Thoracic aorta (tissue), 2 donors: ENCODE data around the gene CARS1. TPM values are rescaled to one million over a fixed set of nuclear protein-coding genes. Genes with fewer than 3 reads are reported as not detected.
A peak's percentile ranks its signal among the peaks of the same experiment; 100 is the strongest.
"Not testable (repeated sequence)": the region's sequence is repeated elsewhere in the genome, so short reads cannot be mapped to it uniquely, and the experiment has no call there.

Experiments used
- ATAC-seq: fragments of 150-250 bp; one replicate; pipeline ENCODE4 v1.8.0; 2017; ENCODE audit warnings: low read depth; ENCODE audit not compliant: insufficient number of reproducible peaks, low FRiP score
- DNase-seq: peaks from one replicate; pipeline ENCODE4 v3.0.0-alpha.2; 2020; ENCODE audit warnings: low spot score
- H3K27ac ChIP-seq, 2 donors: fragments of 200-600 bp; sonication (generic); 1 replicate in 1 of 2; 2 replicates in 1 of 2; pipeline ENCODE4 v1.5.1; 2016; ENCODE audit warnings: mild to moderate bottlenecking in 2 of 2, moderate library complexity in 2 of 2
- H3K27me3 ChIP-seq: fragments of 200-600 bp; sonication (generic); replicated peaks from 2 replicates; pipeline ENCODE4 v1.6.0; 2016; ENCODE audit warnings: mild to moderate bottlenecking; ENCODE audit not compliant: insufficient read depth
- H3K36me3 ChIP-seq: fragments of 200-600 bp; sonication (generic); one replicate; pipeline ENCODE4 v1.5.1; 2016
- H3K4me1 ChIP-seq, 2 donors: fragments of 200-600 bp; sonication (generic); 1 replicate in 1 of 2; 2 replicates in 1 of 2; pipeline versions ENCODE4 v1.5.1 to v1.6.0; 2016; ENCODE audit warnings: low read depth in 2 of 2, mild to moderate bottlenecking in 1 of 2; ENCODE audit not compliant: control insufficient read depth in 1 of 2
- H3K4me3 ChIP-seq: fragments of 200-600 bp; sonication (generic); 2 replicates; pipeline ENCODE4 v1.5.1; 2016; ENCODE audit warnings: mild to moderate bottlenecking
- H3K9me3 ChIP-seq: fragments of 200-600 bp; sonication (generic); 2 replicates; pipeline ENCODE4 v1.5.1; 2016
- total RNA-seq, 2 donors: library from RNA; depleted of rRNA; stranded (reverse); fragments of >200 nt; gene quantifications; one replicate each; pipeline versions ENCODE4 v1.1.0 to v1.2.3, GENCODE V29; 2016
- TF ChIP-seq, protein P1 (sequence below): fragments of 200-600 bp; sonication (generic); IDR thresholded peaks from one replicate; pipeline ENCODE4 v1.5.1; 2019; ENCODE audit warnings: antibody characterized with exemption

The CARS1 gene
- total RNA-seq, 2 donors from 2014 or later: 38.4 to 56.5 TPM

DNA sequence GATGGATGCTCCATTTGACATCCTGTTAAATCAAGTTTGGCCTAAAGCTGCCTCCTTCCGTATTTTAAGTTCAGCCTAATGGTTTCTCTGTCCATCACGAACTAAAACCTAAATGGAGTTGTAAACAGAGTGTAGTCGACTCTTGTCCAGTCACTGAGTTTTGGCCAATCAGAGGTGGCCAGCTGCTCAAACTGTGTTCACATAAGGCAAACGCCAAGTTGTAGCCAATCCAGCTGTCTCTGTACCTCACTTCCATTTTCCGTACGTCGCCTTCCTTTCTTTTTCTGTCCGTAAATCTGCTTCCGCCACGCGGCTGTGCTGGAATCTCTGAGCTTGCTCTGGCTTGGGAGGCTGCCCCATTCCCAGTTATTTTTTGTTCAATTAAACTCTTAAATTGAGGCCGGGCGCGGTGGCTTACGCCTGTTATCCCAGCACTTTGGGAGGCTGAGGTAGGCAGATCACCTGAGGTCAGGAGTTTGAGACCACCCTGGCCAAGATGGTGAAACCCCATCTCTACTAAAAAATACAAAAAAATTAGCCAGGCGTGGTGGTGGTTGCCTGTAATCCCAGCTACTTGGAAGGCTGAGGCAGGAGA, 20.7 kb upstream of the CARS1 start:
- no peaks in the 10 kb centered on the region for H3K9me3 ChIP-seq
- no peaks in the 10 kb centered on the region for H3K36me3 ChIP-seq
- DNase-seq: no peak

DNA sequence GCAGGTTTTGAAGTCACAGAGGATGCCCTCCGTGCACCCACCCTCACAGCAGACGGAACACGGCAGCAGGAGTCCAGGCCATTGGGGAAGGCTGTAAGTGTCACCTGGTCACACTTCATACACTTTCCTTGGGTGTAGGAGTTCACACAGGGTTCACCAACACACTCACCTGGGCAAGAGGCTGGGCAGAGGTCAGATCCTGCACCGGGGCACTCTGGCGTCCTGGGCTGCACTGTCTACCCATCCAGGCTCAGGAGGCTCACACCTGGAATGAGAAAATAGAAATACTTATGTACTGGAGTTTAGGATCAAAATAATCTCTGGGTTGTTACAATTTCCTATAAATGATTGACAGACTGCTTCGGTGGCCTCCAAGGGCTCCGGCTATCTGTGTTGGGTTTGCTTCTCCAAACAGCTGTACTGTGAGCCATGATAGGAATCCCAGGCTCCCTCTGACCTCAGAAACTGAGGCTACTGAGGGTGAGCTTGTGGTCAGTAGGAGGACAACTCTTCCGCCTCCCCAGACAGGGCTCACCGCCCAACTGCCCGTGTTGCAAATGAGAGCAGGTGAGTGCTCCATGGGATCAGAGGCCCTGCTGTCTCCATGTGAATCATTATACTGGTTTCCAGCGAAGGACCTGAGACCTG, 20.1 kb upstream of the CARS1 start:
- Histone ChIP-seq H3K36me3 (no peaks in the 10 kb centered on the region), H3K9me3 (no peaks in the 10 kb centered on the region), H3K27ac (no peak overlapping the region), H3K4me3 (no peak overlapping the region), H3K27me3 (no peaks in the 10 kb centered on the region), H3K4me1 (peaks cover 0 to 12% of the 10 kb centered on the region in 2 donors)
- TF ChIP-seq, protein P1, sequence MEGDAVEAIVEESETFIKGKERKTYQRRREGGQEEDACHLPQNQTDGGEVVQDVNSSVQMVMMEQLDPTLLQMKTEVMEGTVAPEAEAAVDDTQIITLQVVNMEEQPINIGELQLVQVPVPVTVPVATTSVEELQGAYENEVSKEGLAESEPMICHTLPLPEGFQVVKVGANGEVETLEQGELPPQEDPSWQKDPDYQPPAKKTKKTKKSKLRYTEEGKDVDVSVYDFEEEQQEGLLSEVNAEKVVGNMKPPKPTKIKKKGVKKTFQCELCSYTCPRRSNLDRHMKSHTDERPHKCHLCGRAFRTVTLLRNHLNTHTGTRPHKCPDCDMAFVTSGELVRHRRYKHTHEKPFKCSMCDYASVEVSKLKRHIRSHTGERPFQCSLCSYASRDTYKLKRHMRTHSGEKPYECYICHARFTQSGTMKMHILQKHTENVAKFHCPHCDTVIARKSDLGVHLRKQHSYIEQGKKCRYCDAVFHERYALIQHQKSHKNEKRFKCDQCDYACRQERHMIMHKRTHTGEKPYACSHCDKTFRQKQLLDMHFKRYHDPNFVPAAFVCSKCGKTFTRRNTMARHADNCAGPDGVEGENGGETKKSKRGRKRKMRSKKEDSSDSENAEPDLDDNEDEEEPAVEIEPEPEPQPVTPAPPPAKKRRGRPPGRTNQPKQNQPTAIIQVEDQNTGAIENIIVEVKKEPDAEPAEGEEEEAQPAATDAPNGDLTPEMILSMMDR: no peak
- ATAC-seq (no peak), DNase-seq (no peak)

More for the DNA sequence above, 20.7 kb upstream of the CARS1 start:
- no peak overlapping the region for H3K4me3 ChIP-seq
- no peaks in the 10 kb centered on the region for H3K27me3 ChIP-seq
- H3K27ac ChIP-seq: no peak overlapping the region
- TF ChIP-seq, protein P1: no peak
- H3K4me1 ChIP-seq: peaks cover 0 to 9% of the 10 kb centered on the region in 2 donors
- ATAC-seq: no peak

DNA sequence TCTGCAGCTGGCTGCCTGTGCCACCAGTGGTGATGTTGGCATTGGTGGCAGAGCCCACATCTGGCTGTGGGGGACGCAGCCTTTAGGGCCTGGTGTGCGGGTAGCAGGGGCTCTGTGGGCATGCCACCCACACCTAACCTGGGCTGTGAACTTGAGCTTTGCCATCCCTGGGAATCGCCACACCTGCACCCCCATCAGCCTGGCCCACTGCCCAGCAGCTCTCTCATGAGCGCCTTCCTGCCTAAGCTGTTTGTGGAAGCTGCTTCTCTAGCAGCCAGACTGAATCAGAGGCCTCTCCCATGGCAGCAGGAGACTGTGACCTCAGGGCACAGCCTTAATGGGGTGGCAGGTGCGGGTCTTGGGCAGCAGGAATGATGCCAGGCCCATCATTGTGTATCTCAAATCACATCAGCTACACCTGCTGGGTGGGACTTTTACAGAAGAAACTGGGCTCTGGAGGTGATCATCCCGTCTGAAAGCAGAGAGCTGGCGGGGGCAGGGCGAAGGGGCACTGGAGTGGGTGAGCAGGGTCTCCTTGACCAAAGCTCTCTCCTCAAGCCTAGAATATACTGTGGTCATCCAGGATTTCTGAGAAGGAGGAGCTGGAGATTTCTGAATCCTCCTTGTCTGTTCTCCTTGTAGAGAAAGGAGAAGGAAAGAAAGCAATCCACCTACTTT, 17.8 kb upstream of the CARS1 start:
- no peaks in the 10 kb centered on the region for H3K27me3 ChIP-seq
- TF ChIP-seq, protein P1: no peak
- no peak overlapping the region for H3K4me3 ChIP-seq
- no peak for ATAC-seq
- no peak overlapping the region for H3K27ac ChIP-seq
- H3K4me1 ChIP-seq: peaks cover 0 to 12% of the 10 kb centered on the region in 2 donors
- no peak for DNase-seq
- no peaks in the 10 kb centered on the region for H3K36me3 ChIP-seq
- no peaks in the 10 kb centered on the region for H3K9me3 ChIP-seq

DNA sequence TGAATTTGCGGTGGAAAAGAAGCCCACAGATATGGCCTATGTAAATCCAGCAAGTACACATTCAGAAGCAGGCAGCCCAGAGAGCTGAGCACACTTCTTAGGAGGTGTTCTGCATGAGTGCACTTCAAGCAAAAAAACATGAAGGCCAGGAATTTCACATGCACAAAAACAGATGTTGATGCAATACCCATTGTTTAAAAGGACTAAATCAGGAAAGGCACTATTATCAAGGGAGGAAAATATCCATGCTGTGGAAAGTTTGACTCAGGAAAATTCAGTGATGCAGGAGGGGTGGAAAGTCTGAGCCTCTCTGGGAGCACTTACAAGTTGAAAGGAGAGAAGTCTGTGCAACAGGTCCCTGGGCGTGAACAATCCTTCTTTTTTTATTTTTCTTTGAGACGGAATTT, 15.8 kb upstream of the CARS1 start:
- peaks cover 0 to 12% of the 10 kb centered on the region in 2 donors for H3K4me1 ChIP-seq
- ATAC-seq (peak; percentile 92), DNase-seq (no peak)
- no peaks in the 10 kb centered on the region for H3K36me3 ChIP-seq
- TF ChIP-seq, protein P1: no peak
- H3K4me3 ChIP-seq: no peak overlapping the region
- no peaks in the 10 kb centered on the region for H3K27me3 ChIP-seq
- no peaks in the 10 kb centered on the region for H3K9me3 ChIP-seq
- peak overlapping the region in 1 of 2 donors; percentile 42 for H3K27ac ChIP-seq

DNA sequence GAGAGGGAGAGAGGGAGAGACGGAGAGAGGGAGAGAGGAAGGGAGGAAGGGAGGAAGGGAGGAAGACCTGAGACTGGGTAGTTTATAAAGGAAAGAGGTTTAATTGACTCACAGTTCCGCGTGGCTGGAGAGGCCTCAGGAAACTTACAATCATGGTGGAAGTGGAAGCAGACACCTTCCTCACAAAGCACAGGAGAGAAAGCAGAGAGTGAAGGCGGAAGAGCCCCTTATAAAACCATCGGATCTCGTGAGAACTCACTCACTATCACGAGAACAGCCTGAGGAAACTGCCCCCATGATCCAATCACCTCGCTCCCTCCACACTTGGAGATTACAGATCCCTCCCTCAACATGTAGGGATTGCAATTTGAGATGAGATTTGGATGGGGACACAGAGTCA, 12.2 kb upstream of the CARS1 start:
- DNase-seq: no peak
- Histone ChIP-seq H3K9me3 (no peaks in the 10 kb centered on the region), H3K36me3 (no peaks in the 10 kb centered on the region), H3K27me3 (no peaks in the 10 kb centered on the region), H3K27ac (no peak overlapping the region), H3K4me1 (peaks cover 0 to 12% of the 10 kb centered on the region in 2 donors), H3K4me3 (no peak overlapping the region)
- TF ChIP-seq, protein P1: no peak
- no peak for ATAC-seq

DNA sequence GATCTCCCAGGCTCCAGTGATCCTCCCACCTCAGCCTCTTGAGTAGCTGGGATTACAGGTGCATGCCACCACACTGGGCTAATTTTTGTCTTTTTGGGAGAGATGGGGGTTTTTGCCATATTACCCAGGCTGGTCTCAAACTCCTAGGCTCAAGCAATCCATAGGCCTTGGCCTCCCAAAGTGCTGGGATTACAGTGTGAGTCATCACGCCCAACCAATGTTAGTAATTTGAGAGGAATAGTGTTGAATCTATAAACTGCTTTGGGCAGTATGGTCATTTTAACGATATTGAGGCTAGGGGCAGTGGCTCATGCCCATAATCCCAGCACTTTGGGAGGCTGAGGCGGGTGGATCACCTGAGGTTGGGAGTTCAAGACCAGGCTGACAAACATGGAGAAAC, 9.1 kb upstream of the CARS1 start:
- not testable (repeated sequence) for DNase-seq, H3K4me1 ChIP-seq, H3K4me3 ChIP-seq, H3K27me3 ChIP-seq, H3K36me3 ChIP-seq, ATAC-seq, H3K9me3 ChIP-seq, H3K27ac ChIP-seq

DNA sequence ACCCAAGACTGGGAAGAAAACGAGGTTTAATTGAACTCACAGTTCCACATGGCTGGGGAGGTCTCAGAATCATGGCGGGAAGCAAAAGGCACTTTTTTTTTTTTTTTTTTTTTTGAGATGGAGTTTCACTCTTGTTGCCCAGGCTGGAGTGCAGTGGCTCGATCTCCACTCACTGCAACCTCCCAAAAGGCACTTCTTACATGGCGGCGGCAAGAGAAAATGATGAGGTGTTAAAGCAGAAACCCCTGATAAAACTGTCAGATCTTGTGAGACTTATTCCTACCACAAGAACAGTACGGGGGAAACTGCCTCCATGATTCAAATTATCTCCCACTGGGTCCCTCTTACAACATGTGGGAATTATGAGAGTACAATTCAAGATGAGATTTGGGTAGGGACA, 7.5 kb upstream of the CARS1 start:
- H3K4me3 ChIP-seq, H3K9me3 ChIP-seq, H3K36me3 ChIP-seq, H3K27ac ChIP-seq, H3K4me1 ChIP-seq, H3K27me3 ChIP-seq, ATAC-seq, DNase-seq: not testable (repeated sequence)
